ENCODE data around the gene PSMD8.

PSMD8 gene

DNA sequence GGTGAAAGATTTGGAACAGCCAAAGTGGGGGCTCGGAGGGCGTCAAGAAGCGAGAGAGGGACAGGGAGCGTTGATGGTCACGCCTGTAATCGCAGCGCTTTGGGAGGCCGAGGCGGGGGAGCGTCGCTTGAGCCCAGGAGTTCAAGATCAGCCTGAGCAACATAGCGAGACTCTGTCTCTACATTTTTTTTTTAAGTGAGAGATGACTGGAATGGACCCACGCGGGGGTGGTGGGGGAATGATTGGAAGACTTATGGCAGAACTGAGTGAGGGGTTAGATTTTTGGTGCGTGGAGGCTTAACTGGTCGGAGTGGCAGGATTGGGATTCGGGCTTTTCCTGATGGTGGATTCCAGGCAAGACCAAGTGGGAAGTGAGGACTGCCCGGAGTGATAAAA lies 725 bp downstream of the PSMD8 start:
- peaks cover 26% of the 10 kb centered on the region for H3K36me3 Mint-ChIP-seq (ENCODE audit: low read depth)
- peak overlapping the region; percentile 96 for H3K27ac Mint-ChIP-seq
- H3K9me3 Mint-ChIP-seq: no peaks in the 10 kb centered on the region
- peak overlapping the region; percentile 100 for H3K4me3 Mint-ChIP-seq
- peaks cover 23% of the 10 kb centered on the region for H3K4me1 Mint-ChIP-seq (ENCODE audit: low read depth)
- H3K27me3 Mint-ChIP-seq (ENCODE audit: low read depth): peaks cover 5% of the 10 kb centered on the region

DNA sequence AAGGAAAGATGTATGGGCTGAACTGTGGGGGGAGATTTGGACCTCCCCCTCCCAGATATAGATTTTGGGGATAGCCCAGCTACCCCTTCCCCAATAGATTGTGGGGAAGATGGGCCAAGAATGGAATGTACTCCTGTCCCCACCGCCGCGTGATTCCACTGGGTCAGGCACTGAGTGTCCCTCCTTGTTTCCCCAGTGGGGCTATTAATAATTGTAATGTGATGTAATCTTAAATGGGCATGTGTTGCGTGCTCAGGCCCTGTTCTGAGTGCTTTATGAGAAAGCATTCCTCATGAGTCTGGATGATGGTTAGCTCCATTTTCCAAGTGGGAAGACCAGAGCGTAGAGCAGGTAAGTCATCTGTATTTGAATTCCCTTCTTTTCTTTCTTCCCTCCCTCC lies 1.4 kb downstream of the PSMD8 start:
- no peaks in the 10 kb centered on the region for H3K9me3 Mint-ChIP-seq
- peak overlapping the region; percentile 100 for H3K4me3 Mint-ChIP-seq
- H3K36me3 Mint-ChIP-seq (ENCODE audit: low read depth): peaks cover 31% of the 10 kb centered on the region
- no peaks in the 10 kb centered on the region for H3K27me3 Mint-ChIP-seq (ENCODE audit: low read depth)
- H3K4me1 Mint-ChIP-seq (ENCODE audit: low read depth): peaks cover 23% of the 10 kb centered on the region
- H3K27ac Mint-ChIP-seq: peak overlapping the region; percentile 96

GRCh38 chr19:38376576-38376975 lies 2.2 kb downstream of the PSMD8 start:
- Mint-ChIP-seq H3K27me3 (ENCODE audit: low read depth) (no peaks in the 10 kb centered on the region), H3K4me3 (peak overlapping the region; percentile 100), H3K9me3 (no peaks in the 10 kb centered on the region), H3K4me1 (ENCODE audit: low read depth) (peaks cover 23% of the 10 kb centered on the region), H3K27ac (peak overlapping the region; percentile 20), H3K36me3 (ENCODE audit: low read depth) (peaks cover 36% of the 10 kb centered on the region)

- Mint-ChIP-seq H3K27ac (no peak overlapping the region), H3K4me1 (ENCODE audit: low read depth) (peaks cover 23% of the 10 kb centered on the region), H3K27me3 (ENCODE audit: low read depth) (no peaks in the 10 kb centered on the region), H3K9me3 (no peaks in the 10 kb centered on the region), H3K4me3 (peak overlapping the region; percentile 100), H3K36me3 (ENCODE audit: low read depth) (peaks cover 41% of the 10 kb centered on the region)
Measured at GRCh38 chr19:38377052-38377451, 2.7 kb downstream of the PSMD8 start.

DNA sequence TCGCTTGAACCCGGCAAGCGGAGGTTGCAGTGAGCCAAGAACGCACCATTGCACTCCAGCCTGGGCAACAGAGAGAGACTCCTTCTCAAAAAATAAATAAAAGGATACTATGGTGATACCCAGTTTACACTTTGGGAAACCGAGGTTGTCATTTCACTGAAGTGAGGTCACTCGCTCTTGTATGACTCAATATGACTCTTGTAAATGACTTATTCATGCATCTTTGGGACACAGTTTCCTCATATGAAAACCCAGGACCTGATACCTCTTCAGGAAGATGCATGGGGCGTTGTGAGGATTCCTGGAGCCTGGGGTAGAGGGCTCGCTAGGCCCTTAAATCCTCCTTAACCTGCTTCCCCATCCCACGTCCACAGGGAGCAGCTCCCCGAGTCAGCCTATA lies 4.5 kb downstream of the PSMD8 start:
- Mint-ChIP-seq H3K27me3 (ENCODE audit: low read depth) (no peaks in the 10 kb centered on the region), H3K4me1 (ENCODE audit: low read depth) (peaks cover 23% of the 10 kb centered on the region), H3K9me3 (no peaks in the 10 kb centered on the region), H3K4me3 (no peak overlapping the region), H3K27ac (no peak overlapping the region), H3K36me3 (ENCODE audit: low read depth) (peaks cover 47% of the 10 kb centered on the region)

GRCh38 chr19:38381138-38381537 lies 6.8 kb downstream of the PSMD8 start:
- Mint-ChIP-seq H3K36me3 (ENCODE audit: low read depth) (peaks cover 45% of the 10 kb centered on the region), H3K4me3 (no peak overlapping the region), H3K27me3 (ENCODE audit: low read depth) (no peaks in the 10 kb centered on the region), H3K9me3 (no peaks in the 10 kb centered on the region), H3K27ac (no peak overlapping the region), H3K4me1 (ENCODE audit: low read depth) (peaks cover 6% of the 10 kb centered on the region)

DNA sequence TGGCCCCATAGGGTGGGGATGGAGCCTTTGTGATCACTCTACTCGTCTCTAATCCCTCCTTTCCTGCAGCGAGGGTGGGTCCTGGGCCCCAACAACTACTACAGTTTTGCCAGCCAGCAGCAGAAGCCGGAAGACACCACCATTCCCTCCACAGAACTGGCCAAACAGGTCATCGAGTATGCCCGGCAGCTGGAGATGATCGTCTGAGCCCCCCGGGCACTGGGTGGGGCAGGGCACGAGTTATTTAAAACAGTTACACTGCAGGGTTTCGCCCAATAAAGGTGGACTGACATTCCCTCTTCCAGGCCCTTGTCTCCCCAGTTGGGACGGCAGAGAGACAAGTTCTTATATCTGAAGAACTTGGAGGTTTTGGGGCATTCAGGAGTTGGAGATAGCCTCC lies 8.8 kb downstream of the PSMD8 start:
- Mint-ChIP-seq H3K4me3 (no peak overlapping the region), H3K36me3 (ENCODE audit: low read depth) (peaks cover 40% of the 10 kb centered on the region), H3K27ac (no peak overlapping the region), H3K4me1 (ENCODE audit: low read depth) (peaks cover 8% of the 10 kb centered on the region), H3K9me3 (no peaks in the 10 kb centered on the region), H3K27me3 (ENCODE audit: low read depth) (peaks cover 3% of the 10 kb centered on the region)

DNA sequence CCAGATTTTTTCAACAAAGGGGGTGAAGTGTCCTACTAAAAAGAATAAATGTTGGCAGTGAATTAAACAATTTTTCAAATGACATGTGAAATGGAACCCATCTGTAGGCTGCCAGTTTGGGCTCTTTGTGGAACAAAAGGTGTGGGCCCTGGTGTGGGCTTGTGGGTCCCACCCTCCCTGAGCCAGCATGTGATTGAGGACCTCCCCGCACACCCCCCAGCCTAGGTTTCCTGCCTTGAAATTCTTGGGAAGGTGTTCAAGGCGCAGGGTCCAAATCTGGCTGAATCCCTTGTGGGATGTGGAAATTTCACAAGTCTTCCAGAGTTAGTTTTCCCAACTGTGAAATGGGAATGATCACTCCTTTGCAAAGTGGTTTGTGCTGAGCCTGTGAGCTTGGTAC lies 9.4 kb downstream of the PSMD8 start:
- Mint-ChIP-seq H3K27ac (no peak overlapping the region), H3K27me3 (ENCODE audit: low read depth) (peaks cover 4% of the 10 kb centered on the region), H3K36me3 (ENCODE audit: low read depth) (peaks cover 40% of the 10 kb centered on the region), H3K4me3 (no peak overlapping the region), H3K9me3 (no peaks in the 10 kb centered on the region), H3K4me1 (ENCODE audit: low read depth) (peaks cover 10% of the 10 kb centered on the region)

- Mint-ChIP-seq H3K9me3 (no peaks in the 10 kb centered on the region), H3K27ac (no peak overlapping the region), H3K4me3 (no peak overlapping the region), H3K27me3 (ENCODE audit: low read depth) (peaks cover 6% of the 10 kb centered on the region), H3K36me3 (ENCODE audit: low read depth) (peaks cover 36% of the 10 kb centered on the region), H3K4me1 (ENCODE audit: low read depth) (peaks cover 10% of the 10 kb centered on the region)
Measured at GRCh38 chr19:38384209-38385027, 10.0 kb downstream of the PSMD8 start.

GRCh38 chr19:38385057-38385803 lies 10.9 kb downstream of the PSMD8 start:
- peaks cover 29% of the 10 kb centered on the region for H3K36me3 Mint-ChIP-seq (ENCODE audit: low read depth)
- H3K27ac Mint-ChIP-seq: no peak overlapping the region
- H3K27me3 Mint-ChIP-seq (ENCODE audit: low read depth): peaks cover 14% of the 10 kb centered on the region
- no peaks in the 10 kb centered on the region for H3K9me3 Mint-ChIP-seq
- no peak overlapping the region for H3K4me3 Mint-ChIP-seq
- peaks cover 12% of the 10 kb centered on the region for H3K4me1 Mint-ChIP-seq (ENCODE audit: low read depth)

DNA sequence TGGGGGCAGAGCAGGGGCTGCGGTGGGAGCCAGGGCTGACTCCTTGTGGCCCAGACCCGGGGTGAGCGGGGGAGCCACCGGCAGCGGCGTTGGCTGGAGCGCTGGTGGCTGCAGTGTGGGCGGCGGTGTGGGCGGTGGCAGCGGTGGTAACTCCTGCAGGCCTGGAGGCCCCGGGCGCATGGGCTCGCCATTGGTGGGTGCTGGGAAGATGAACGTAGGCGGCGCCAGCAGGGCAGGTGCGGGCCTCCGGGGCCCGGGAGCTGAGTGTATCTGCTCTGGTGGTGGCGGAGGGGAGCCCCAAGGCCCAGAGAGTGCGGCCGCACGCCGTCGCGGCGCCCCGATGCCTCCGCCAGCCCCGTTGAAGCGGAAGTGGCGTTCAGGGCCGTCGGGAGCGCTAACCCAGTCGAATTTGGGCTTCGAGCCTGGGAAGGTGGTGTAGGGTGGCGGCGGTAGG lies 11.5 kb downstream of the PSMD8 start:
- H3K27me3 Mint-ChIP-seq (ENCODE audit: low read depth): peaks cover 17% of the 10 kb centered on the region
- peaks cover 12% of the 10 kb centered on the region for H3K4me1 Mint-ChIP-seq (ENCODE audit: low read depth)
- H3K9me3 Mint-ChIP-seq: no peaks in the 10 kb centered on the region
- H3K4me3 Mint-ChIP-seq: no peak overlapping the region
- no peak overlapping the region for H3K27ac Mint-ChIP-seq
- H3K36me3 Mint-ChIP-seq (ENCODE audit: low read depth): peaks cover 26% of the 10 kb centered on the region

DNA sequence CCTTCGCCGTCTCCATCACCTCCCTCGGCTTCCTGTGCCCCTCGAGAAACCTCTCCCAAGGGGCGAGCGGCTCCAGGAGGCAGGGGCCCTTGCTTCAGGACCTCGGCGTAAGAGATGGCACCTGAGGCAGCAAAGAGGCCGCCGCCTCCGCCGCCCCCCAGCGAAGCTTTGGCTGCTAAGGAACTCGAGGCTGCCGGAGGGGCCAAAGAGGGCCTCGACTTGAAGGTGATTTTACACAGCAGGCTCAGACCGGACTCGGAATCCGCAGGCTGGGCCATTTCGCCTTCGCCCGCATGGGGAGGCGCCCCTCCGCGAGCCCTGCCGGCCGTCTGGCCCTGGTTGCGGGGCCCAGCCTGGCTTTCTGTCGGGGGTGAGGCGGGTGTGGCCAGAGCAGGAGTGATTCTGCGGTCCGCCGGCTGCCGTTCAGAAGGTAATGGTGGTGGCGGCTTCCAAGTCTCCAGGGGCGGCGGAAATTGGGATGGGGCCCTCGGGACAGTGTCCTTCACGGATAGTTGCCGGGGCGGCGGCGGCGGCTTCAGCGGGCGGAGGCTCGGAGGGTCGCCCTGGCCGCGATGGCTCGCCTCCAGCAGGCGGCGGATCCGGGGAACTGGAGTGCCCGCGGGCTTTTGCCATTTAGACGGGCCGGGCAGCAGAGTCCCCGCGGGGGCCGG lies 12.1 kb downstream of the PSMD8 start:
- Mint-ChIP-seq H3K27me3 (ENCODE audit: low read depth) (peaks cover 23% of the 10 kb centered on the region), H3K9me3 (no peaks in the 10 kb centered on the region), H3K4me3 (no peak overlapping the region), H3K4me1 (ENCODE audit: low read depth) (peaks cover 12% of the 10 kb centered on the region), H3K36me3 (ENCODE audit: low read depth) (peaks cover 22% of the 10 kb centered on the region), H3K27ac (no peak overlapping the region)

DNA sequence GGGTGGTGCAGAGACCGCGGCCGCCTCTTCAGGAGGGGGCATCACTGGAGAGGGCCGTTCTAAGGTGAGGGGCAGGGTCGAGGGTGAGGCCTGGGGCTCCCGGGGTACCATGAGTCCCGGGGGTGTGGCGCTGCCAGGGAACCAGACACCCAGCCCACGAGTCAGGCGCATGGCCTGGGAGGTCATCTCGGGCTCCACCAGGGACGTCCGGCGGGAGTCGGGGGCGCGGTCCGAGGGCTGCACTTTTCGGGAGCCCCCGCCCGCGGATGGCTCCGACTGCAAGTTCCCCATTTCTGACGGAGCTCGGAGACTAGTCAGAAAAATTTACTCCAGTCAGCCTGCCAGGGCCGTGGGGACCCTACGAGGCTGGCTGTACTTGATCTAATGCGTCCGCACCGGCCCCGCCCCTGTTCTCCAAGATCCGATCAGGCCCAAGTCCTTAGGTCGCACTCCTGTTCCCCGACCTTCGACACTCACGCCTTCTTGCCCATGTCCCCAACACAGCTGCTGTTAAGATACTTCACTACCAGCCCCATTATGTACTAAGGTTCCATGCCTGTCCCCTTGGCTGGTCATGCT lies 12.7 kb downstream of the PSMD8 start:
- Mint-ChIP-seq H3K27me3 (ENCODE audit: low read depth) (peaks cover 25% of the 10 kb centered on the region), H3K4me3 (peak overlapping the region; percentile 92), H3K9me3 (no peaks in the 10 kb centered on the region), H3K36me3 (ENCODE audit: low read depth) (peaks cover 17% of the 10 kb centered on the region), H3K4me1 (ENCODE audit: low read depth) (peaks cover 12% of the 10 kb centered on the region), H3K27ac (peak overlapping the region; percentile 71)

DNA sequence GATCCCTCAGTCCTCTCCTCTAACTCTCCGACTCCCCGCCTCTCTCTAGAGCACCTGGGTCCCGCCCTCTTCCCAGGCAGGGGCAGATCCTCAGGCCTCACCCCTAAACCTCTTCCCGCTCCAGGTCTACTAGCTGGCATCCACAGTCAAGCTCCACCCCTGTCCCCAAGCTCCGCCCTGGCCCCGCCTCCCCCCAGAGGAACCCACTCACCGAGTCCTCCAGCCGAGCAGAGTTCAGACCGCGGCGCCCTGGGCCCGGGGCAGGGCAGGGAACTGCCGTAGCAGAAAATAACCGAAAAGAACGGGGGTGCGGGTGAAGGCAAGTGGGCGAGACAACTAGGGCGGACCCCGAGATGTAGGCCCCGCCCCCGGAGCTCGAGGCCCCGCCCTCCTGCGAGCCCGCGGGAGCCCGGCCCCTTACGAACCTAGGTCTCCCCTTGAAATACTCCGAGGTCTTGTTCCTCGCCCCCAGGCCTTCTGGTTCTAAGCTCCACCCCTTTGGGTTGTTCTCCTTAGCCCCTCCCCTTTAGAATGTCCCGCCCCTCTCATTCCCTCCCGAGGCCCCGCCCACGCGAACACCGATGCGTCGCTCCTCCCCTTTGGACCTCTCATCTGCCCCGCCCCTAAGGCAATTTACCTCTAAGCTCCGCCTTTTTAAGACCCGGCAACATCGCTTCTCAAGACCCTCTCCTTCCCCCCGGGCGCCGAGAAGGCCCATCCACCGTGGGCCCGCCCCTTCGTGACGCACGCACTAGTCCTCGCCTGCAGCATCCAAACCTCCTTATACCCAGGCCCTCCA lies 13.4 kb downstream of the PSMD8 start, which contains the start of gene GGN:
Gene GGN, minus strand, starts transcription at position 485 of the 799 bp plus-strand sequence. CDS start 773 bp downstream, outside the sequence.
- Mint-ChIP-seq H3K4me1 (ENCODE audit: low read depth) (peaks cover 13% of the 10 kb centered on the region), H3K36me3 (ENCODE audit: low read depth) (peaks cover 19% of the 10 kb centered on the region), H3K27me3 (ENCODE audit: low read depth) (peaks cover 27% of the 10 kb centered on the region), H3K27ac (peak within 1 kb of the TSS; percentile 87), H3K4me3 (peak within 1 kb of the TSS; percentile 92), H3K9me3 (no peaks in the 10 kb centered on the region)

Measured in T-helper 1 cell treated with Interleukin-12 subunit alpha and Interleukin-12 subunit beta and Interleukin-4 antibody, amounts not matched to agents 30 μg/mL and 1 μg/mL, for 36 hours (primary cell).